WTC11 (cell line): ENCODE data around the gene CFAP97. TPM values are rescaled to one million over a fixed set of nuclear protein-coding genes. Genes with fewer than 3 reads are reported as not detected.

ENCODE experiments used
- ATAC-seq: fragments of 200-7000 bp; cut with Tn5 transposase; 2 replicates; pipeline ENCODE4 v1.10.0; 2021; ENCODE audit warnings: mild to moderate bottlenecking, moderate library complexity
- CTCF ChIA-PET: fragments of 300-600 bp; sonication (Branson Sonifier 250); formaldehyde crosslinking; loops from one replicate; lab custom pipeline; 2021; ENCODE audit warnings: antibody characterized with exemption; lab: Charles Lee
- POLR2A ChIA-PET: fragments of 350-600 bp; sonication (Branson Sonifier 250); formaldehyde crosslinking; loops from one replicate; lab custom pipeline; 2021; ENCODE audit warnings: antibody characterized with exemption; lab: Charles Lee
- DNase-seq: peaks from one replicate; pipeline ENCODE4 v3.0.0; 2021; ENCODE audit warnings: low spot score
- H3K27ac Mint-ChIP-seq: 2 replicates; pipeline ENCODE4 v1.8.0; 2021; ENCODE audit warnings: mixed read lengths
- H3K27me3 Mint-ChIP-seq: 2 replicates; pipeline ENCODE4 v1.8.0; 2021; ENCODE audit warnings: low read depth, mild to moderate bottlenecking, moderate library complexity, mixed read lengths
- H3K36me3 Mint-ChIP-seq: 2 replicates; pipeline ENCODE4 v1.8.0; 2021; ENCODE audit warnings: mixed read lengths
- H3K4me1 Mint-ChIP-seq: 2 replicates; pipeline ENCODE4 v1.8.0; 2022; ENCODE audit warnings: mixed read lengths
- H3K4me3 Mint-ChIP-seq: 2 replicates; pipeline ENCODE4 v1.8.0; 2021; ENCODE audit warnings: mild to moderate bottlenecking, moderate library complexity, mixed read lengths
- H3K9me3 Mint-ChIP-seq: 2 replicates; pipeline ENCODE4 v1.8.0; 2021; ENCODE audit warnings: mixed read lengths
- ARID4B ChIP-seq: sonication (generic); formaldehyde crosslinking; IDR thresholded peaks from 2 replicates; pipeline ENCODE4 v1.8.0; 2023; ENCODE audit warnings: missing genetic modification reagents, mild to moderate bottlenecking, borderline replicate concordance
- ERG ChIP-seq: fragments of 250-450 bp; sonication (Bioruptor Pico); IDR thresholded peaks from 2 replicates; pipeline ENCODE4 v1.8.0; 2021; ENCODE audit warnings: mild to moderate bottlenecking
- FOXP1 ChIP-seq: sonication (generic); formaldehyde crosslinking; IDR thresholded peaks from 2 replicates; pipeline ENCODE4 v1.8.0; 2022; ENCODE audit warnings: missing genetic modification reagents, mild to moderate bottlenecking, moderate library complexity, borderline replicate concordance
- GTF2I ChIP-seq: fragments of 250-450 bp; sonication (Bioruptor Pico); conservative IDR thresholded peaks from 2 replicates; pipeline ENCODE4 v1.4.0; 2021; ENCODE audit warnings: mild to moderate bottlenecking
- KAT7 ChIP-seq: sonication (generic); formaldehyde crosslinking; IDR thresholded peaks from 2 replicates; pipeline ENCODE4 v1.8.1; 2023; ENCODE audit warnings: missing genetic modification reagents, mild to moderate bottlenecking, borderline replicate concordance
- MLX ChIP-seq: sonication (generic); formaldehyde crosslinking; IDR thresholded peaks from 2 replicates; pipeline ENCODE4 v1.8.1; 2023; ENCODE audit warnings: mild to moderate bottlenecking, missing genetic modification reagents, moderate library complexity
- NFE2L1 ChIP-seq: sonication (generic); formaldehyde crosslinking; IDR thresholded peaks from 2 replicates; pipeline ENCODE4 v1.8.1; 2023; ENCODE audit warnings: missing genetic modification reagents
- NR1H2 ChIP-seq: sonication (generic); formaldehyde crosslinking; IDR thresholded peaks from 2 replicates; pipeline ENCODE4 v1.9.0; 2021; ENCODE audit warnings: mild to moderate bottlenecking, moderate library complexity, missing genetic modification reagents
- NR3C1 ChIP-seq: sonication (generic); formaldehyde crosslinking; conservative IDR thresholded peaks from 2 replicates; pipeline ENCODE4 v1.8.1; 2023; ENCODE audit warnings: low read depth, mild to moderate bottlenecking, missing genetic modification reagents
- ZBTB21 ChIP-seq: sonication (generic); formaldehyde crosslinking; IDR thresholded peaks from 2 replicates; pipeline ENCODE4 v1.8.1; 2023; ENCODE audit warnings: mild to moderate bottlenecking, missing genetic modification reagents, borderline replicate concordance
- ZNF396 ChIP-seq: fragments of 250-450 bp; sonication (Bioruptor Pico); IDR thresholded peaks from 2 replicates; pipeline ENCODE4 v1.8.0; 2021; ENCODE audit warnings: mild to moderate bottlenecking, moderate library complexity, borderline replicate concordance
- ZNF425 ChIP-seq: fragments of 250-450 bp; sonication (Bioruptor Pico); conservative IDR thresholded peaks from 2 replicates; pipeline ENCODE4 v1.9.0; 2021; ENCODE audit warnings: mild to moderate bottlenecking
- total RNA-seq: library from RNA; stranded (reverse); gene quantifications from 3 replicates; pipeline ENCODE4 v1.2.3, GENCODE V29; 2021
- TF ChIP-seq, protein P1 (sequence below): sonication (generic); formaldehyde crosslinking; IDR thresholded peaks from 2 replicates; pipeline ENCODE4 v1.8.1; 2022; ENCODE audit warnings: mild to moderate bottlenecking, missing genetic modification reagents, moderate library complexity, borderline replicate concordance

The CFAP97 gene
- total RNA-seq, 1 experiment from 2014 or later, result 40.3 TPM

GRCh38 chr4:185232370-185232769 lies 28.6 kb upstream of the CFAP97 start:
- ChIA-PET POLR2A (interaction anchor here (0.5 kb wide), 1 partner anchor 23 kb away, joined by 3 read pairs; no protein-coding TSS in a partner anchor), CTCF (no interaction called here)
- H3K4me3 Mint-ChIP-seq, result no peak overlapping the region
- H3K36me3 Mint-ChIP-seq, result peaks cover under 1% of the 10 kb centered on the region; the same call in 1 of the 2 replicates
- ATAC-seq, result no peak
- peaks cover 13% of the 10 kb centered on the region for H3K4me1 Mint-ChIP-seq
- TF ChIP-seq NFE2L1 (no peak), ZNF425 (CRISPR knock-in tag) (no peak), GTF2I (CRISPR knock-in tag) (no peak)
- no peaks in the 10 kb centered on the region for H3K27me3 Mint-ChIP-seq
- DNase-seq, result no peak
- no peaks in the 10 kb centered on the region for H3K9me3 Mint-ChIP-seq
- H3K27ac Mint-ChIP-seq, result no peak overlapping the region

- DNase-seq, result no peak
- Mint-ChIP-seq H3K27me3 (no peaks in the 10 kb centered on the region), H3K27ac (no peak overlapping the region), H3K4me3 (no peak overlapping the region), H3K9me3 (no peaks in the 10 kb centered on the region), H3K36me3 (no peaks in the 10 kb centered on the region), H3K4me1 (no peaks in the 10 kb centered on the region)
- peak; percentile 39; the same call in 1 of the 2 replicates for ATAC-seq
- ChIA-PET POLR2A (no interaction called here), CTCF (interaction anchor here (0.6 kb wide), 1 partner anchor 741 kb away, joined by 3 read pairs; no protein-coding TSS in a partner anchor)
- no peak for TF ChIP-seq ERG (CRISPR knock-in tag)
- no peak for TF ChIP-seq FOXP1 (CRISPR knock-in tag)
- no peak for TF ChIP-seq NR3C1
- TF ChIP-seq ZBTB21 (CRISPR knock-in tag), result no peak
- TF ChIP-seq NR1H2 (CRISPR knock-in tag), result no peak
- TF ChIP-seq KAT7, result no peak
- TF ChIP-seq ARID4B, result no peak
- TF ChIP-seq ZNF396, result no peak
- TF ChIP-seq, protein P1, sequence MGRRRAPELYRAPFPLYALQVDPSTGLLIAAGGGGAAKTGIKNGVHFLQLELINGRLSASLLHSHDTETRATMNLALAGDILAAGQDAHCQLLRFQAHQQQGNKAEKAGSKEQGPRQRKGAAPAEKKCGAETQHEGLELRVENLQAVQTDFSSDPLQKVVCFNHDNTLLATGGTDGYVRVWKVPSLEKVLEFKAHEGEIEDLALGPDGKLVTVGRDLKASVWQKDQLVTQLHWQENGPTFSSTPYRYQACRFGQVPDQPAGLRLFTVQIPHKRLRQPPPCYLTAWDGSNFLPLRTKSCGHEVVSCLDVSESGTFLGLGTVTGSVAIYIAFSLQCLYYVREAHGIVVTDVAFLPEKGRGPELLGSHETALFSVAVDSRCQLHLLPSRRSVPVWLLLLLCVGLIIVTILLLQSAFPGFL (CRISPR knock-in tag), result no peak
- TF ChIP-seq MLX (CRISPR knock-in tag), result no peak
Measured at GRCh38 chr4:185229021-185229818, 25.4 kb upstream of the CFAP97 start.
